ENCODE results near the gene TTC14.
"Not testable (repeated sequence)": the region's sequence is repeated elsewhere in the genome, so short reads cannot be mapped to it uniquely, and the experiment has no call there.

- TF ChIP-seq CTCF (IDR thresholded peaks at IDR 0.05; ENCODE audit: low read depth, low read length, poor library complexity, severe bottlenecking); EZH2phosphoT487 (IDR thresholded peaks at IDR 0.05; ENCODE audit: borderline replicate concordance, low read length): not testable (repeated sequence)
Observed at GRCh38 chr3:180593631-180594030, 8.3 kb upstream of the TTC14 start.

Measured in DOHH2 (cell line).